Vagina (tissue), 2 donors: ENCODE measurements around the gene NAV2. TPM values are rescaled to one million over a fixed set of nuclear protein-coding genes. Genes with fewer than 3 reads are reported as not detected.
A peak's percentile ranks its signal among the peaks of the same experiment; 100 is the strongest.

Source experiments
- DNase-seq, 2 donors: peaks; one replicate each; pipeline ENCODE4 v3.0.0-alpha.2; 2017; ENCODE audit errors: extremely low spot score in 2 of 2
- H3K27ac ChIP-seq: fragments of 200-600 bp; sonication (generic); one replicate; pipeline ENCODE4 v1.5.1; 2019
- H3K27me3 ChIP-seq: fragments of 200-600 bp; sonication (generic); one replicate; pipeline ENCODE4 v1.5.1; 2019
- H3K36me3 ChIP-seq, 2 donors: fragments of 200-600 bp; sonication (generic); one replicate each; pipeline ENCODE4 v1.5.1; 2017 to 2019
- H3K4me1 ChIP-seq: fragments of 200-600 bp; sonication (generic); one replicate; pipeline ENCODE4 v1.5.1; 2019
- H3K4me3 ChIP-seq, 2 donors: fragments of 200-600 bp; sonication (generic); 1 replicate in 1 of 2; 2 replicates in 1 of 2; pipeline ENCODE4 v1.5.1; 2016 to 2019
- H3K9me3 ChIP-seq: fragments of 200-600 bp; sonication (generic); one replicate; pipeline ENCODE4 v1.5.1; 2019
- POLR2A ChIP-seq, 2 donors: fragments of 450-650 bp; IDR thresholded peaks; one replicate each; pipeline ENCODE4 v1.6.1; 2017; ENCODE audit warnings: antibody characterized with exemption in 2 of 2, mild to moderate bottlenecking in 2 of 2, moderate library complexity in 2 of 2
- POLR2AphosphoS5 ChIP-seq, 2 donors: sonication (generic); formaldehyde crosslinking; IDR thresholded peaks; one replicate each; pipeline ENCODE4 v1.9.0; 2017; ENCODE audit warnings: antibody characterized with exemption in 2 of 2, mild to moderate bottlenecking in 2 of 2, low read depth in 1 of 2; ENCODE audit not compliant: insufficient read depth in 1 of 2
- intact Hi-C: fragments of 100-400 bp; cut with DNase I; formaldehyde crosslinking; loops from one replicate; pipeline ENCODE4 v1.15.1; 2023
- total RNA-seq: library from RNA; depleted of rRNA; stranded (reverse); fragments of >200 nt; gene quantifications from one replicate; pipeline ENCODE4 v1.2.3, GENCODE V29; 2016
- TF ChIP-seq, protein P1 (sequence below), 3 experiments: fragments of 450-650 bp in 2 of 3; fragments of 200-600 bp in 1 of 3; sonication (generic) in 1 of 3; IDR thresholded peaks; one replicate each; pipeline ENCODE4 v1.5.1; 2017 to 2019; ENCODE audit warnings: antibody characterized with exemption in 3 of 3, mild to moderate bottlenecking in 2 of 3, moderate library complexity in 2 of 3

The NAV2 gene
- total RNA-seq, 1 donor from 2014 or later, result 25.3 TPM

DNA sequence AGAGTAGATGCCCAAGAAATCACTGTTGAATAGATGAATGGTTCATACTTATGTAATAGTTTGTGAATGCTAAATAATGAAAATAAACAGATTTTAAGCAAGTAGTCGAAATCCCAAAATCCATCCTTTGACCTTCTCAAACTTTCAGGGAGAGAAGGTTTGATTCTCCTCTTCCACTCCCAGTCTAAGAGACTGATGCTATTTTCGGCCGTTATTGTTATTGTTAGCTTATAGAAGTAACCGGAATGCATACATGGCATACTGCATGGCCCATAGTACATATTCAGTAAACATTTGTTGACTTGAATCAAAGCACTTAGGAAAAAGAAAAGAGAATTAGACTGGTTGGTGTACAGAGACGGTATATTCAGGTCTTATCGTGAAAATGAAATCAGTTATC, 76.6 kb downstream of the NAV2 start:
- Histone ChIP-seq H3K27me3 (no peaks in the 10 kb centered on the region), H3K4me1 (peaks cover 19% of the 10 kb centered on the region), H3K9me3 (no peaks in the 10 kb centered on the region), H3K27ac (no peak overlapping the region), H3K36me3 (no peaks in the 10 kb centered on the region), H3K4me3 (no peak overlapping the region)
- no peak for TF ChIP-seq POLR2AphosphoS5 (IDR thresholded peaks at IDR 0.05; ENCODE audit: insufficient read depth in 1 of 2, low read depth in 1 of 2)
- TF ChIP-seq, protein P1, sequence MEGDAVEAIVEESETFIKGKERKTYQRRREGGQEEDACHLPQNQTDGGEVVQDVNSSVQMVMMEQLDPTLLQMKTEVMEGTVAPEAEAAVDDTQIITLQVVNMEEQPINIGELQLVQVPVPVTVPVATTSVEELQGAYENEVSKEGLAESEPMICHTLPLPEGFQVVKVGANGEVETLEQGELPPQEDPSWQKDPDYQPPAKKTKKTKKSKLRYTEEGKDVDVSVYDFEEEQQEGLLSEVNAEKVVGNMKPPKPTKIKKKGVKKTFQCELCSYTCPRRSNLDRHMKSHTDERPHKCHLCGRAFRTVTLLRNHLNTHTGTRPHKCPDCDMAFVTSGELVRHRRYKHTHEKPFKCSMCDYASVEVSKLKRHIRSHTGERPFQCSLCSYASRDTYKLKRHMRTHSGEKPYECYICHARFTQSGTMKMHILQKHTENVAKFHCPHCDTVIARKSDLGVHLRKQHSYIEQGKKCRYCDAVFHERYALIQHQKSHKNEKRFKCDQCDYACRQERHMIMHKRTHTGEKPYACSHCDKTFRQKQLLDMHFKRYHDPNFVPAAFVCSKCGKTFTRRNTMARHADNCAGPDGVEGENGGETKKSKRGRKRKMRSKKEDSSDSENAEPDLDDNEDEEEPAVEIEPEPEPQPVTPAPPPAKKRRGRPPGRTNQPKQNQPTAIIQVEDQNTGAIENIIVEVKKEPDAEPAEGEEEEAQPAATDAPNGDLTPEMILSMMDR (IDR thresholded peaks at IDR 0.05), result no peak
- no peak for TF ChIP-seq POLR2A (IDR thresholded peaks at IDR 0.05)
- no peak for DNase-seq
- intact Hi-C loops, result no loop called here

DNA sequence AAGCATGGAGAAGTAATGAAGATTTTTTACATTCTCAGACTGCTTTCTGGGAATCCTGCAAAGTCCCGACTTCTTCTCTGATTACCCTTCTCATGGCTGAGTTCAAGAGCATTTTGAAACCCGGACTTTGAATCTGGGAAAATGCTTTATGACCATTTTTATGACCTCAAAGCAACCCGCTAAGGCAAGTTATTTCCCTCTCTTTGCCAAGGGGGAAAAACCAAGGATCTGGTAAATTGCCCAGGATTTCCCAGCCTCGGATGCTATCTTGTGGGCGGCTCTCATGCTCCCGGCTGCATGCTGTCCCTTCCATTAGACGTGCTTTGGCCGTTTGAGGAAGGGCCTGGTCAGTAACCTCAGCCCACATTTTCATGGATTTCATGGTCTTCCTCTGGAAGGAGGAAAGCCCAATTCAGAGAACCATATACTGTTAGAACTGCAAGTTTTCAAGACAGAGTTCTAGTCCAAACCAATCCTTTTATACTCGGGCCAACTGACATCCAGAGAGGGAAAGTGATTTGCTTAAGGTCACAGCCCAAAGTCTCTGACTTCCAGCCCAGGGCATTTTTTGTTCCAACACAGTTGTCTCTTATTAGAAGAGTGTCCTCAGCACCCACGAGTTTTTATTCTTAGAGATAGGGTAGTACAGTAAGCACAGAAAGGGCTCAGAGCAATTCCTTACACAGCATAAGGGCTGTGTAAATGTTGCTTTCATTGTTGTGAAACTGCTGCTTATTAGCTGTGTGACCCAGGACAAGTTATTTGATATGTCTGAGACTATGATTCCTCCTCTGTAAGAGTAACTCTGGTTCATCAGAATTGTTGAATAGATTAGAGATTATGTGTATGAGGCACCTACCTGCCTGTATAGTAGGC, 77.4 kb downstream of the NAV2 start:
- Histone ChIP-seq H3K27me3 (no peaks in the 10 kb centered on the region), H3K36me3 (no peaks in the 10 kb centered on the region), H3K4me1 (peaks cover 19% of the 10 kb centered on the region), H3K4me3 (no peak overlapping the region), H3K27ac (no peak overlapping the region), H3K9me3 (no peaks in the 10 kb centered on the region)
- DNase-seq, result no peak
- intact Hi-C loops, result no loop called here
- TF ChIP-seq POLR2AphosphoS5 (IDR thresholded peaks at IDR 0.05; ENCODE audit: insufficient read depth in 1 of 2, low read depth in 1 of 2), result peak in 1 of 2 donors; percentile 10
- TF ChIP-seq, protein P1 (IDR thresholded peaks at IDR 0.05), result no peak

DNA sequence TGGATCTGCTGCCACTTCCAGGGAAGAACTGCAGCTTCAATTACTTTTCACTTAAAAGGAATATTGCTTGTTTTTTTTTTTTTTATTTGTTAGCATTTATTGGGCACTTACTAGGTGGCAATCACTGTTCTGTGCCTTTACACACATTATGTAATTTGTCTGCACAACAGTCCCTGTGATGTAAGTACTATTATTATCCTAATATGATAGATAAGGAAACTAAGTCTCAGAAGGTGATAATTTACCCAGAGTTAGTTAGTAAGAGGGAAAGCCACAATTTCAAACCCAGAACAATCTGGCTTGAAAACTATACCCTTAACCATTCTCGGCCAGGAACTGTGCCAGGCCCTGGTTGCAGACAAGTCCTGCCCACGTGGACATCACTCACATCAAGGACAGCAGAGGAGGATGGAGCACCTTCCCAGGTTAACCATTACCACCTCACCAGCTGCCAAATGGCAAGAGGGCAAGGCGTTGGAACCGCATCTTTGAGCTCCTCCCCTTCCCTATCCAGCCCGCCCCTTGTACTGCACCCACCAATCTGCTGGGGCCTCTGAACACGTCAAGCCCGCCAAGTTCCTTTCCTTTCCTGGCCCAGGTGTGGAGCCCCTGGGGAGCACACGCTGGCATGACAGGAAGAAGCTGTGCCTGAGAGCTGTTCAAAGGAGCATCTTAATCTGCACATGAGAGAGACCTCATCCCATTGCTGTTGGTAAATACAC, 78.4 kb downstream of the NAV2 start:
- Histone ChIP-seq H3K9me3 (no peaks in the 10 kb centered on the region), H3K27ac (no peak overlapping the region), H3K4me1 (peaks cover 19% of the 10 kb centered on the region), H3K4me3 (no peak overlapping the region), H3K36me3 (no peaks in the 10 kb centered on the region), H3K27me3 (no peaks in the 10 kb centered on the region)
- no peak for DNase-seq
- TF ChIP-seq POLR2AphosphoS5 (IDR thresholded peaks at IDR 0.05; ENCODE audit: insufficient read depth in 1 of 2, low read depth in 1 of 2), result no peak
- TF ChIP-seq POLR2A (IDR thresholded peaks at IDR 0.05), result no peak
- TF ChIP-seq, protein P1 (IDR thresholded peaks at IDR 0.05), result no peak
- intact Hi-C loops, result no loop called here

DNA sequence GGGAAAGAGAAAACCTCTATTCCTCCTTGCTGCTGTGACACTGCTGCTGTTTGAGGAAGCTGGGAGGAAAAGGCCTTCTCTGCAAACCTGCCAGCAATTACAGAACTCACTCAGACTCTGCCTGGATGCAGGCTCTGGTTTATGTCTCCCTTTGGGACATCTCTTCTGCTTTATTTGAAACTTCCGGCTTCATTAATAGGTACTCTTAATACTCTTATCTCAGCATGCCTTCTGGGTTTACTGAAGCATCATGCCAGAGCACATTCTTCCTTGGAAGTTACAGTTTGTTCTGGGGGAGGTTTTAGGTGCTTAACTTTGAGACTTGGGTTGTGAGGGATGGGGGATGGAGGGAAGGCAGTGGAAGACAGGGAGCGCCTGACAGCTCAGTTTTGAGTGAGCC, 79.9 kb downstream of the NAV2 start:
- peaks cover 19% of the 10 kb centered on the region for H3K4me1 ChIP-seq
- no peaks in the 10 kb centered on the region for H3K9me3 ChIP-seq
- no peak overlapping the region for H3K4me3 ChIP-seq
- no peaks in the 10 kb centered on the region for H3K27me3 ChIP-seq
- no peak overlapping the region for H3K27ac ChIP-seq
- DNase-seq, result no peak
- TF ChIP-seq POLR2A (IDR thresholded peaks at IDR 0.05), result no peak
- TF ChIP-seq, protein P1 (IDR thresholded peaks at IDR 0.05), result no peak
- no peak for TF ChIP-seq POLR2AphosphoS5 (IDR thresholded peaks at IDR 0.05; ENCODE audit: insufficient read depth in 1 of 2, low read depth in 1 of 2)
- no peaks in the 10 kb centered on the region for H3K36me3 ChIP-seq
- intact Hi-C loops, result no loop called here

DNA sequence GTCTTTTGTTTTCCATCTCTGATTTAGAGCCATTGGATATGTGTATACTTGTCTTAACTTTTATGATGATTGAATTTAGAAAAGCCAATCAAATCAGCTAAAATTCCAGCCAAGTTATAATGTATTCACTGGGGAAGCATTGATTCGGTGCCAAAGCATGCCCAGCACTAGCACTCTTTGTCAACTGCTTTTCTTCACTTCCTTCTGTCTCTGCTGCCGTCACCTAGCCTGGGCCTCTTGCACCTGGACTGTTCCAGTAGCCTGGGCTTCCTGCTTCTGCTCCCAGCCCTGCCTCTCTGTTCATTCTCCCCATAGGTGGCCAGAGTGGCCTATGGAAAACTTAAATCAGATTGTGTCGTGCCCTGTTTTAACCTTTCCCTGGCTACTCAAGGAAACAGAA, 80.7 kb downstream of the NAV2 start:
- Histone ChIP-seq H3K9me3 (no peaks in the 10 kb centered on the region), H3K4me1 (peaks cover 19% of the 10 kb centered on the region), H3K27ac (no peak overlapping the region), H3K36me3 (no peaks in the 10 kb centered on the region), H3K4me3 (no peak overlapping the region), H3K27me3 (no peaks in the 10 kb centered on the region)
- DNase-seq, result no peak
- intact Hi-C loops, result no loop called here
- TF ChIP-seq, protein P1 (IDR thresholded peaks at IDR 0.05), result no peak
